HepG2 (cell line): ENCODE measurements around the gene CDA. TPM values are rescaled to one million over a fixed set of nuclear protein-coding genes. Genes with fewer than 3 reads are reported as not detected.

Experiments used
- ATF1 ChIP-seq: IDR thresholded peaks from 2 replicates; pipeline ENCODE4 v1.6.1; 2016; ENCODE audit warnings: mild to moderate bottlenecking, control low read depth
- CCDC6 ChIP-seq: sonication (generic); formaldehyde crosslinking; IDR thresholded peaks from 2 replicates; pipeline ENCODE4 v1.8.1; 2022; ENCODE audit warnings: mild to moderate bottlenecking, missing genetic modification reagents, moderate library complexity
- CSRNP1 ChIP-seq: sonication (generic); formaldehyde crosslinking; IDR thresholded peaks from 2 replicates; pipeline ENCODE4 v1.8.1; 2023; ENCODE audit warnings: mild to moderate bottlenecking, missing genetic modification reagents
- CTCF ChIP-seq: sonication (generic); formaldehyde crosslinking; IDR thresholded peaks from 2 replicates; pipeline ENCODE4 v1.5.0; 2020; ENCODE audit warnings: mild to moderate bottlenecking, missing genetic modification reagents, moderate library complexity
- E2F1 ChIP-seq: sonication (generic); formaldehyde crosslinking; IDR thresholded peaks from 2 replicates; pipeline ENCODE4 v1.5.0; 2020; ENCODE audit warnings: missing genetic modification reagents
- ELF1 ChIP-seq: sonication (generic); formaldehyde crosslinking; IDR thresholded peaks from 2 replicates; pipeline ENCODE4 v1.4.0; 2020; ENCODE audit warnings: missing genetic modification reagents
- KDM5B ChIP-seq: sonication (generic); formaldehyde crosslinking; IDR thresholded peaks from 2 replicates; pipeline ENCODE4 v1.4.0; 2020; ENCODE audit warnings: missing genetic modification reagents, mild to moderate bottlenecking, borderline replicate concordance
- MEIS2 ChIP-seq: sonication (generic); formaldehyde crosslinking; IDR thresholded peaks from 2 replicates; pipeline ENCODE4 v1.9.0; 2021; ENCODE audit warnings: mild to moderate bottlenecking, missing genetic modification reagents
- MIER3 ChIP-seq: IDR thresholded peaks from 2 replicates; pipeline ENCODE4 v1.6.1; 2016; ENCODE audit warnings: missing compliant biosample characterization, borderline replicate concordance
- SAFB2 ChIP-seq: sonication (generic); formaldehyde crosslinking; IDR thresholded peaks from 2 replicates; pipeline ENCODE4 v1.5.1; 2020; ENCODE audit warnings: missing genetic modification reagents, low read depth, mild to moderate bottlenecking, borderline replicate concordance
- SATB2 ChIP-seq: sonication (generic); formaldehyde crosslinking; IDR thresholded peaks from 2 replicates; pipeline ENCODE4 v1.5.0; 2020; ENCODE audit warnings: missing genetic modification reagents
- SP2 ChIP-seq: sonication (generic); formaldehyde crosslinking; IDR thresholded peaks from 2 replicates; pipeline ENCODE4 v1.5.1; 2020; ENCODE audit warnings: mild to moderate bottlenecking, missing genetic modification reagents
- SP4 ChIP-seq: sonication (generic); formaldehyde crosslinking; IDR thresholded peaks from 2 replicates; pipeline ENCODE4 v1.8.1; 2023; ENCODE audit warnings: mild to moderate bottlenecking, missing genetic modification reagents
- ZFP90 ChIP-seq: sonication (generic); formaldehyde crosslinking; IDR thresholded peaks from 2 replicates; pipeline ENCODE4 v1.8.0; 2022; ENCODE audit warnings: missing genetic modification reagents, mild to moderate bottlenecking, inconsistent platforms, borderline replicate concordance
- ZMAT5 ChIP-seq: sonication (generic); formaldehyde crosslinking; IDR thresholded peaks from 2 replicates; pipeline ENCODE4 v1.5.0; 2020; ENCODE audit warnings: mild to moderate bottlenecking, low read depth, missing genetic modification reagents, borderline replicate concordance
- ZNF121 ChIP-seq: sonication (generic); formaldehyde crosslinking; IDR thresholded peaks from 2 replicates; pipeline ENCODE4 v1.5.0; 2020; ENCODE audit warnings: mild to moderate bottlenecking, missing genetic modification reagents
- ZNF44 ChIP-seq: sonication (generic); formaldehyde crosslinking; IDR thresholded peaks from 2 replicates; pipeline ENCODE4 v1.5.1; 2020; ENCODE audit warnings: mild to moderate bottlenecking, missing genetic modification reagents
- ZNF446 ChIP-seq: sonication (generic); formaldehyde crosslinking; IDR thresholded peaks from 2 replicates; pipeline ENCODE4 v1.5.0; 2020; ENCODE audit warnings: mild to moderate bottlenecking, missing genetic modification reagents
- ZNF7 ChIP-seq: IDR thresholded peaks from 2 replicates; pipeline ENCODE4 v1.6.1; 2016; ENCODE audit warnings: missing biosample characterization, missing genetic modification reagents
- ZNF709 ChIP-seq: sonication (generic); formaldehyde crosslinking; IDR thresholded peaks from 2 replicates; pipeline ENCODE4 v1.5.0; 2020; ENCODE audit warnings: mild to moderate bottlenecking, missing genetic modification reagents
- ZNF788 ChIP-seq: sonication (generic); formaldehyde crosslinking; IDR thresholded peaks from 2 replicates; pipeline ENCODE4 v1.5.0; 2020; ENCODE audit warnings: mild to moderate bottlenecking, missing genetic modification reagents, borderline replicate concordance
- ZSCAN25 ChIP-seq: sonication (generic); formaldehyde crosslinking; IDR thresholded peaks from 2 replicates; pipeline ENCODE4 v1.8.0; 2022; ENCODE audit warnings: mild to moderate bottlenecking, missing genetic modification reagents
- polyA plus RNA-seq, 8 experiments: library from polyadenylated mRNA; depleted of rRNA in 3 of 8; stranded (reverse) in 7 of 8; unstranded in 1 of 8; fragments of >200 nt; fragmentation: Illumina TruSeq in 4 of 8; extraction: Trizol in 4 of 8; gene quantifications; 2 replicates each; pipeline versions ENCODE4 v1.2.1 to v1.2.3, GENCODE V29; 2011 to 2016; ENCODE audit warnings: low read depth in 4 of 8, missing spikeins in 1 of 8, mixed read lengths in 1 of 8; ENCODE audit not compliant: insufficient read depth in 1 of 8
- total RNA-seq, 5 experiments: library from RNA; depleted of rRNA; stranded (reverse); fragments of >200 nt; fragmentation: Illumina TruSeq; extraction: Trizol; gene quantifications; 2 replicates each; pipeline ENCODE4 v1.2.3, GENCODE V29; 2016; ENCODE audit warnings: low read depth in 1 of 5

Gene CDA
- total and polyA plus RNA-seq, 2 of the 13 experiments (the other 11 are each of a cell fraction or from before 2014, with no cell fraction given), result 0.66 to 2.1 TPM

- 0 out of 2 replicates have a peak, but pooled peaks have one; percentile 34 for TF ChIP-seq ZSCAN25 (CRISPR knock-in tag)
- peak; percentile 49; the same call in 1 of the 2 replicates for TF ChIP-seq ZNF709 (CRISPR knock-in tag)
- no peak for TF ChIP-seq ZMAT5
- TF ChIP-seq SP4 (CRISPR knock-in tag), result peak; percentile 99
- peak; percentile 23; the same call in 1 of the 2 replicates for TF ChIP-seq ZNF788 (CRISPR knock-in tag)
- TF ChIP-seq CSRNP1 (CRISPR knock-in tag), result peak; percentile 80; the same call in 1 of the 2 replicates
- no peak for TF ChIP-seq SATB2 (CRISPR knock-in tag)
- peak; percentile 52; the same call in 1 of the 2 replicates for TF ChIP-seq MEIS2 (CRISPR knock-in tag)
- no peak for TF ChIP-seq ZNF7 (CRISPR knock-in tag)
- peak; percentile 68; the same call in 1 of the 2 replicates for TF ChIP-seq ZFP90 (CRISPR knock-in tag)
- TF ChIP-seq E2F1 (CRISPR knock-in tag), result peak; percentile 64; the same call in 1 of the 2 replicates
- TF ChIP-seq SAFB2 (CRISPR knock-in tag), result no peak; the same call in 1 of the 2 replicates
- TF ChIP-seq ZNF121 (CRISPR knock-in tag), result no peak
- peak; percentile 56; the same call in 1 of the 2 replicates for TF ChIP-seq ATF1 (CRISPR knock-in tag)
- TF ChIP-seq CTCF (CRISPR knock-in tag), result peak; percentile 76
- no peak; the same call in 1 of the 2 replicates for TF ChIP-seq ZNF44 (CRISPR knock-in tag)
- 0 out of 2 replicates have a peak, but pooled peaks have one; percentile 53 for TF ChIP-seq MIER3 (CRISPR knock-in tag)
- peak; percentile 99 for TF ChIP-seq SP2 (CRISPR knock-in tag)
- TF ChIP-seq ELF1 (CRISPR knock-in tag), result peak; percentile 98
- 0 out of 2 replicates have a peak, but pooled peaks have one; percentile 50 for TF ChIP-seq CCDC6
- TF ChIP-seq KDM5B, result peak; percentile 31; the same call in 1 of the 2 replicates
- peak; percentile 31 for TF ChIP-seq ZNF446
These were observed 72.6 kb downstream of the CDA start, which contains the start of gene DDOST (continued) for GRCh38 chr1:20661207-20662109.
